Thoracic aorta (tissue), 2 donors: Measurements from ENCODE around the gene TPSD1. TPM values are rescaled to one million over a fixed set of nuclear protein-coding genes. Genes with fewer than 3 reads are reported as not detected.

ENCODE experiments used
- ATAC-seq: fragments of 150-250 bp; one replicate; pipeline ENCODE4 v1.8.0; 2017; ENCODE audit warnings: low read depth; ENCODE audit not compliant: insufficient number of reproducible peaks, low FRiP score
- DNase-seq: peaks from one replicate; pipeline ENCODE4 v3.0.0-alpha.2; 2020; ENCODE audit warnings: low spot score
- H3K27ac ChIP-seq, 2 donors: fragments of 200-600 bp; sonication (generic); 1 replicate in 1 of 2; 2 replicates in 1 of 2; pipeline ENCODE4 v1.5.1; 2016; ENCODE audit warnings: mild to moderate bottlenecking in 2 of 2, moderate library complexity in 2 of 2
- H3K27me3 ChIP-seq: fragments of 200-600 bp; sonication (generic); replicated peaks from 2 replicates; pipeline ENCODE4 v1.6.0; 2016; ENCODE audit warnings: mild to moderate bottlenecking; ENCODE audit not compliant: insufficient read depth
- H3K36me3 ChIP-seq: fragments of 200-600 bp; sonication (generic); one replicate; pipeline ENCODE4 v1.5.1; 2016
- H3K4me1 ChIP-seq, 2 donors: fragments of 200-600 bp; sonication (generic); 1 replicate in 1 of 2; 2 replicates in 1 of 2; pipeline versions ENCODE4 v1.5.1 to v1.6.0; 2016; ENCODE audit warnings: low read depth in 2 of 2, mild to moderate bottlenecking in 1 of 2; ENCODE audit not compliant: control insufficient read depth in 1 of 2
- H3K4me3 ChIP-seq: fragments of 200-600 bp; sonication (generic); 2 replicates; pipeline ENCODE4 v1.5.1; 2016; ENCODE audit warnings: mild to moderate bottlenecking
- H3K9me3 ChIP-seq: fragments of 200-600 bp; sonication (generic); 2 replicates; pipeline ENCODE4 v1.5.1; 2016
- CTCF ChIP-seq: fragments of 200-600 bp; sonication (generic); IDR thresholded peaks from one replicate; pipeline ENCODE4 v1.5.1; 2019; ENCODE audit warnings: antibody characterized with exemption
- total RNA-seq, 2 donors: library from RNA; depleted of rRNA; stranded (reverse); fragments of >200 nt; gene quantifications; one replicate each; pipeline versions ENCODE4 v1.1.0 to v1.2.3, GENCODE V29; 2016

The TPSD1 gene
- total RNA-seq, 2 donors from 2014 or later = 3.1 TPM; not detected in 1

- Histone ChIP-seq H3K4me1 (no peaks in the 10 kb centered on the region), H3K9me3 (no peaks in the 10 kb centered on the region), H3K4me3 (no peak overlapping the region), H3K27ac (no peak overlapping the region), H3K27me3 (no peaks in the 10 kb centered on the region), H3K36me3 (no peaks in the 10 kb centered on the region)
- TF ChIP-seq CTCF = no peak
- no peak for DNase-seq
- no peak for ATAC-seq
These were observed 37.6 kb upstream of the TPSD1 start for GRCh38 chr16:1218061-1218929.

GRCh38 chr16:1218930-1219611 is 36.8 kb upstream of the TPSD1 start:
- H3K27me3 ChIP-seq = no peaks in the 10 kb centered on the region
- no peaks in the 10 kb centered on the region for H3K9me3 ChIP-seq
- DNase-seq = no peak
- no peak for TF ChIP-seq CTCF
- H3K27ac ChIP-seq = no peak overlapping the region
- no peaks in the 10 kb centered on the region for H3K4me1 ChIP-seq
- no peaks in the 10 kb centered on the region for H3K36me3 ChIP-seq
- ATAC-seq = no peak
- H3K4me3 ChIP-seq = no peak overlapping the region

GRCh38 chr16:1220098-1220728 is 35.7 kb upstream of the TPSD1 start:
- DNase-seq (no peak), ATAC-seq (no peak)
- Histone ChIP-seq H3K9me3 (no peaks in the 10 kb centered on the region), H3K4me1 (no peaks in the 10 kb centered on the region), H3K4me3 (no peak overlapping the region), H3K27ac (no peak overlapping the region), H3K36me3 (no peaks in the 10 kb centered on the region), H3K27me3 (no peaks in the 10 kb centered on the region)
- TF ChIP-seq CTCF = no peak

DNA sequence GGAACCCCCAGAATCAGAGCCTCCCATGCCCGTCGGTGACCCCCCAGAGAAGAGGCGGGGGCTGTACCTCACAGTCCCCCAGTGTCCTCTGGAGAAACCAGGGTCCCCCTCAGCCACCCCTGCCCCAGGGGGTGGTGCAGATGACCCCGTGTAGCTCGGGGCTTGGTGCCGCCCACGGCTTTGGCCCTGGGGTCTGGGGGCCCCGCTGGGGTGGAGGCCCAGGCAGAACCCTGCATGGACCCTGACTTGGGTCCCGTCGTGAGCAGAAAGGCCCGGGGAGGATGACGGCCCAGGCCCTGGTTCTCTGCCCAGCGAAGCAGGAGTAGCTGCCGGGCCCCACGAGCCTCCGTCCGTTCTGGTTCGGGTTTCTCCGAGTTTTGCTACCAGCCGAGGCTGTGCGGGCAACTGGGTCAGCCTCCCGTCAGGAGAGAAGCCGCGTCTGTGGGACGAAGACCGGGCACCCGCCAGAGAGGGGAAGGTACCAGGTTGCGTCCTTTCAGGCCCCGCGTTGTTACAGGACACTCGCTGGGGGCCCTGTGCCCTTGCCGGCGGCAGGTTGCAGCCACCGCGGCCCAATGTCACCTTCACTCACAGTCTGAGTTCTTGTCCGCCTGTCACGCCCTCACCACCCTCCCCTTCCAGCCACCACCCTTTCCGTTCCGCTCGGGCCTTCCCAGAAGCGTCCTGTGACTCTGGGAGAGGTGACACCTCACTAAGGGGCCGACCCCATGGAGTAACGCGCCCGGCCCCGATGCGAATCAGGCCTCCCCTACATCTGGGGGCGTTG is 34.8 kb upstream of the TPSD1 start:
- no peak for TF ChIP-seq CTCF
- Histone ChIP-seq H3K4me3 (no peak overlapping the region), H3K27ac (no peak overlapping the region), H3K27me3 (no peaks in the 10 kb centered on the region), H3K36me3 (no peaks in the 10 kb centered on the region), H3K4me1 (no peaks in the 10 kb centered on the region), H3K9me3 (no peaks in the 10 kb centered on the region)
- ATAC-seq (no peak), DNase-seq (no peak)
